GM21529 (cell line): Measurements from ENCODE around the gene TARP.
"Not testable (repeated sequence)": the region's sequence is repeated elsewhere in the genome, so short reads cannot be mapped to it uniquely, and the experiment has no call there.

ENCODE experiments used
- ATAC-seq: cut with Tn5 transposase; IDR thresholded peaks from one replicate; pipeline ENCODE4 v1.9.1; 2021; ENCODE audit not compliant: unreplicated experiment

Gene TARP

GRCh38 chr7:38299275-38299931, 26.0 kb upstream of the TARP start:
- no peak for ATAC-seq

- ATAC-seq = peak; percentile 85
These were observed 22.8 kb upstream of the TARP start for GRCh38 chr7:38296059-38296857.

GRCh38 chr7:38294926-38295325, 21.5 kb upstream of the TARP start:
- ATAC-seq = no peak

GRCh38 chr7:38292442-38292841, 19.0 kb upstream of the TARP start:
- no peak for ATAC-seq

- ATAC-seq = no peak
These were observed 18.2 kb upstream of the TARP start for GRCh38 chr7:38291650-38292049.

- no peak for ATAC-seq
These were observed 17.7 kb upstream of the TARP start for GRCh38 chr7:38291117-38291647.

- ATAC-seq = no peak
These were observed 11.1 kb upstream of the TARP start for GRCh38 chr7:38284553-38284952.

- no peak for ATAC-seq
These were observed 10.4 kb upstream of the TARP start for GRCh38 chr7:38283809-38284208.

GRCh38 chr7:38283107-38283506, 9.7 kb upstream of the TARP start:
- ATAC-seq = no peak

GRCh38 chr7:38282081-38282480, 8.6 kb upstream of the TARP start:
- ATAC-seq = no peak

- ATAC-seq = no peak
These were observed 7.8 kb upstream of the TARP start for GRCh38 chr7:38281266-38281665.

GRCh38 chr7:38280707-38281106, 7.3 kb upstream of the TARP start:
- ATAC-seq = no peak

- ATAC-seq = no peak
These were observed 6.6 kb upstream of the TARP start for GRCh38 chr7:38280000-38280399.

GRCh38 chr7:38276096-38276877, 2.9 kb upstream of the TARP start:
- no peak for ATAC-seq

- ATAC-seq = no peak
These were observed 1.6 kb upstream of the TARP start for GRCh38 chr7:38274927-38275620.

GRCh38 chr7:38274486-38274885, 1.1 kb upstream of the TARP start:
- no peak for ATAC-seq

- ATAC-seq = peak; percentile 49
These were observed 3.0 kb downstream of the TARP start for GRCh38 chr7:38270405-38270804.

- ATAC-seq = not testable (repeated sequence)
These were observed 3.6 kb downstream of the TARP start for GRCh38 chr7:38269704-38270346.

- ATAC-seq = not testable (repeated sequence)
These were observed 7.5 kb downstream of the TARP start for GRCh38 chr7:38265958-38266357.

GRCh38 chr7:38264602-38265001, 8.8 kb downstream of the TARP start:
- not testable (repeated sequence) for ATAC-seq
